Measurements from ENCODE around the gene PAX3. TPM values are rescaled to one million over a fixed set of nuclear protein-coding genes. Genes with fewer than 3 reads are reported as not detected.

PAX3 gene
- total RNA-seq, 4 donors from 2014 or later = 2.7 to 4.5 (median 3.6) TPM

DNA sequence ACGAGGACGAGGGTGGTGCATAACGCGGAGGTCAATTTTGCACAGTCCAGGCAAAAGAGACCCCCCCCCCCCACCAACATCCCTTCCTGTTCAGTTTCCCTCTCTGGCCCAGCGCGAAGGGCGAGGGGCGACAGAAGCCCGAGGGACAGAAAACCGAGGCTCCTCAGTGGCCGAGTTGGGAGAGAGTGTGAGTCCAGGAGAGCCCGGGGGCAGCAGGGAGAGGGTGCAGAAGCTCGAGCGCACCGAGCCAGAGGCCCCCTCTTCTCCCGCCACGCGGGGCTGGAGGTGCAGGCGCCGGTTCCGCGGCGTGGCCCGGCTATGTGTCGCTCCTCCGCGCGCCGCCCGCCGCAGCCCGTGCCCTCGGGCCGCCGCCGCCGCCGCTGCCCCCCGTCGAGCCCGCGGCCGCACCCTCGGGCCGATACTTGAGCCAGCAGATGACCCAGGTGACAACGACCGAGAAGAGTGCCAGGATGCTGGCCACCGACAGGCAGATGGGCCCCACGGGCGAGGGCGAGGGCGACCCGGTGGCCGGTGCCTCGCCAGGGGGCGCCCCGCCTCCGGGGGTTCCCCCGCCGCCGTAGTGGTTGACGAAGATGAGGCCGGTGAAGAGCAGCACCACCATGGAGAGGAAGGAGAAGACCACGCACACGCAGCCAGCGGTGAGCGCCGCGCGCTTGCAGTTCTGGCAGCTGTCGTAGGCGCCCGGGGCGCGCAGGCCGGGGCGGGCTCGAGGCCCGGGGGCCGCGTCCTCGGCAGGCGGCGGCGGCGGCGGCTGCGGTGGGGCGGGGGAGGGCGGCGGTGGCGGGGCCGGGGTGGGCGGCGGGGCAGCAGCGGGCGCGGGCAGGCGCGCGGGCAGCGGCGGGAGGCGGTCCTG, 20.2 kb upstream of the PAX3 start:
- Histone ChIP-seq H3K27ac (no peak overlapping the region), H3K9me3 (no peaks in the 10 kb centered on the region), H3K4me3 (peak overlapping the region; percentile 51 to 57 (median 54)), H3K36me3 (no peaks in the 10 kb centered on the region), H3K4me1 (peaks cover 0 to 8% of the 10 kb centered on the region in 2 donors), H3K27me3 (peaks cover 10 to 21% (median 12%) of the 10 kb centered on the region in 3 donors)
- intact Hi-C loops (cut with DNase I; ENCODE audit: low total_unique reads) = loop anchor here (1.0 to 2.0 kb wide), 2 partner anchors 242 to 294 kb away; no protein-coding TSS in a partner anchor
- in situ Hi-C loops (cut with MboI; ENCODE audit: low sequenced_read_pairs in 4 of 4) = loop anchor here in 3 of 4 donors (10.0 to 25.0 kb wide), 3 partner anchors 243 to 257 kb away; no protein-coding TSS in a partner anchor
- no peak for DNase-seq
- TF ChIP-seq, protein P1, sequence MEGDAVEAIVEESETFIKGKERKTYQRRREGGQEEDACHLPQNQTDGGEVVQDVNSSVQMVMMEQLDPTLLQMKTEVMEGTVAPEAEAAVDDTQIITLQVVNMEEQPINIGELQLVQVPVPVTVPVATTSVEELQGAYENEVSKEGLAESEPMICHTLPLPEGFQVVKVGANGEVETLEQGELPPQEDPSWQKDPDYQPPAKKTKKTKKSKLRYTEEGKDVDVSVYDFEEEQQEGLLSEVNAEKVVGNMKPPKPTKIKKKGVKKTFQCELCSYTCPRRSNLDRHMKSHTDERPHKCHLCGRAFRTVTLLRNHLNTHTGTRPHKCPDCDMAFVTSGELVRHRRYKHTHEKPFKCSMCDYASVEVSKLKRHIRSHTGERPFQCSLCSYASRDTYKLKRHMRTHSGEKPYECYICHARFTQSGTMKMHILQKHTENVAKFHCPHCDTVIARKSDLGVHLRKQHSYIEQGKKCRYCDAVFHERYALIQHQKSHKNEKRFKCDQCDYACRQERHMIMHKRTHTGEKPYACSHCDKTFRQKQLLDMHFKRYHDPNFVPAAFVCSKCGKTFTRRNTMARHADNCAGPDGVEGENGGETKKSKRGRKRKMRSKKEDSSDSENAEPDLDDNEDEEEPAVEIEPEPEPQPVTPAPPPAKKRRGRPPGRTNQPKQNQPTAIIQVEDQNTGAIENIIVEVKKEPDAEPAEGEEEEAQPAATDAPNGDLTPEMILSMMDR (IDR thresholded peaks at IDR 0.05 in 4 of 5, conservative IDR thresholded peaks at IDR 0.05 in 1 of 5) = peak in 3 of 5 experiments; percentile 20 to 35 (median 25)
- TF ChIP-seq POLR2A (IDR thresholded peaks at IDR 0.05) = no peak
- ATAC-seq = peak; percentile 37 to 39

DNA sequence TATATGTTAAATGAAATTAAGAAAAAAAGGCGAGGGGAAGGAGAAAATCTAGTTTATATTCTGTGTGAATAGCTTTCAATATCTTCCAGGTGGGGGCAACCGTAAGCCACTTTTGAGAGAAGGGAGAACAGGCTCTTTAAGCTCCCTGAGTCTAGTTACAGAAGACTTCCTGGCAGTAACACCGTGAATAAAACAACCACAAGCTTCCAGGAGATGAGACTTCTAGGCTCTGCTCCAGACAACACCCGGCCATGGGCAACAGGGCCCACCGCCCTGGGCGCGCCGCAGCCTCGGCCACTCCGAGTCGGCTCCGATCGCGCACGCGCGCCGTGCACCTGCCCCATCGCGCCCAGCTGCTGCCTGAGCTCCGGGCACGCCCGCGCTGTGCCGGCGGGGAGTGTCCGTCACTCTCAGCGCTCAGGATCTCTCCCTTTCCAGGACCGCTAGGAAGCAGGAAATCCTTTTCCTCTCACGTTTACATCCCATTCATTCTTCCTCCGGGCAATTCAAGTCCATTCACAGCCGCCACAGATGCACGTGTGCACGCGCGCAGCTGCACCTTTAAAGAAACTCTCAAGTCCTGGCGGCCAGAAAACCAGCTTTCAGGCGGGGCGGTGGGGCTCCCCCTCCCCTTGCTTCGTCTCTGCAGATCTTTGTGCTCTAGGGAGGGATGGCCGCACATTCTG, 19.4 kb upstream of the PAX3 start:
- H3K27ac ChIP-seq = peak overlapping the region in 2 of 4 donors; percentile 50 to 58
- no peaks in the 10 kb centered on the region for H3K9me3 ChIP-seq
- DNase-seq (peak in 1 of 2 donors; percentile 48), ATAC-seq (peak; percentile 70 to 82)
- H3K4me3 ChIP-seq = peak overlapping the region; percentile 51 to 57 (median 54)
- intact Hi-C loops (cut with DNase I; ENCODE audit: low total_unique reads) = loop anchor here (1.0 to 2.0 kb wide), 2 partner anchors 243 to 295 kb away; no protein-coding TSS in a partner anchor
- no peaks in the 10 kb centered on the region for H3K36me3 ChIP-seq
- TF ChIP-seq POLR2A (IDR thresholded peaks at IDR 0.05) = no peak
- TF ChIP-seq, protein P1 (IDR thresholded peaks at IDR 0.05 in 4 of 5, conservative IDR thresholded peaks at IDR 0.05 in 1 of 5) = peak in 4 of 5 experiments; percentile 20 to 43 (median 33)
- H3K27me3 ChIP-seq = peaks cover 18 to 28% (median 20%) of the 10 kb centered on the region in 3 donors
- in situ Hi-C loops (cut with MboI; ENCODE audit: low sequenced_read_pairs in 4 of 4) = loop anchor here in 3 of 4 donors (10.0 to 25.0 kb wide), 3 partner anchors 244 to 256 kb away; no protein-coding TSS in a partner anchor
- peaks cover 0 to 8% of the 10 kb centered on the region in 2 donors for H3K4me1 ChIP-seq

DNA sequence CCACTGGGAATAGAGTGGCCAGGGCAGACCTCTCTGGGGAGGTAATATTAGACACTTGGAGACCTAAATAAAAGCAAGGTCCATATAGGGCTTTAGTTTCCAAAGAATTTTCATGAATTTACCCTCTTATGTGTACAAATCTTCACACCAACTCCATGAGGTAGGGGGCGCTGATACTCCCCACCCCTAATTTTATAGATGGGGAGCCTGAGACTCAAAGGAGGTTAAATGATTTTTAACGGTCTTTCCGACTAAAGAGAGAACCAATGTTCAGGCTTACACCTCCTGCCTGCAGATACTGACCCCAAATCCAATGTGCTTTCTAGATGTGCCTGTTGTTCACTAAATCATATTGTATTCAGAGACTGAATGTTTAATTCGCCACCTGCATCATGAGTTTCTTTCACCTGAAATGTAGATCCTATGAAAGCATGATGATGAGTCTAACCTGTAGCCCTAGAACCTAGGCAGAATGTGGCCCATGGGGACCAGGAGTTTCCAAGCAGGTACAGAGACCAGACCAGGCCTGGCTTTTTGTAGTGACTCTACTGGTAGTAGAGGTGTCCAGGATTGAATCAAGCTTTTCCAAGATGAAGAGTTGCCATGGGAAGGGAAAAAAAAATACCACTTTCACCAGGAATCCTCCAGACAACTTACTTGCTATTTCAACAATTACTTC, 16.8 kb upstream of the PAX3 start:
- Histone ChIP-seq H3K36me3 (no peaks in the 10 kb centered on the region), H3K4me3 (no peak overlapping the region), H3K9me3 (no peaks in the 10 kb centered on the region), H3K4me1 (peaks cover 0 to 17% of the 10 kb centered on the region in 2 donors), H3K27ac (no peak overlapping the region), H3K27me3 (peaks cover 44 to 53% (median 46%) of the 10 kb centered on the region in 3 donors)
- intact Hi-C loops (cut with DNase I; ENCODE audit: low total_unique reads) = no loop called here
- ATAC-seq = no peak
- TF ChIP-seq POLR2A (IDR thresholded peaks at IDR 0.05) = no peak
- TF ChIP-seq, protein P1 (IDR thresholded peaks at IDR 0.05 in 4 of 5, conservative IDR thresholded peaks at IDR 0.05 in 1 of 5) = no peak
- in situ Hi-C loops (cut with MboI; ENCODE audit: low sequenced_read_pairs in 4 of 4) = loop anchor here in 3 of 4 donors (10.0 to 25.0 kb wide), 3 partner anchors 247 to 253 kb away; no protein-coding TSS in a partner anchor
- no peak for DNase-seq

DNA sequence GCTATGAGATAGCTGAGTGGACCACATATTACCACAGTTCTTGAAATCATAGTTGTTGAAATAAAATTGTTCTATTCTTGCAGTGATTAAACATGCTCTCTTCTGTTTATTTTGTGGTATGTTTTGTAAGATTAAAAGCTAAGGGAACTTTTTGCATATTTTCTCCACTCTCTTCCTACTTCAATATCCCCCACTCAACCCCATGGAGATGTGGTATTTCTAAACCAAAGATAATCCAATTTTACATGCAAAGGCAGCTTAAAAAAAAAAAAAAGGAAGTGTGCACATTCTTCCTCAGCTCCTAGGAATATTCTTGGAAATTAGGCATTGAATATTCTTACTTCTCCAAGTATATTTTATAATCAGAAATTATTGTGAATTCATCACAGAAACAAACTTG, 15.0 kb upstream of the PAX3 start:
- Histone ChIP-seq H3K4me3 (no peak overlapping the region), H3K27ac (no peak overlapping the region), H3K36me3 (no peaks in the 10 kb centered on the region), H3K27me3 (peaks cover 60 to 68% (median 64%) of the 10 kb centered on the region in 3 donors), H3K9me3 (no peaks in the 10 kb centered on the region), H3K4me1 (peaks cover 0 to 13% of the 10 kb centered on the region in 2 donors)
- DNase-seq = no peak
- in situ Hi-C loops (cut with MboI; ENCODE audit: low sequenced_read_pairs in 4 of 4) = loop anchor here in 3 of 4 donors (10.0 to 25.0 kb wide), 3 partner anchors 248 to 252 kb away; no protein-coding TSS in a partner anchor
- intact Hi-C loops (cut with DNase I; ENCODE audit: low total_unique reads) = no loop called here
- TF ChIP-seq, protein P1 (IDR thresholded peaks at IDR 0.05 in 4 of 5, conservative IDR thresholded peaks at IDR 0.05 in 1 of 5) = no peak
- no peak for TF ChIP-seq POLR2A (IDR thresholded peaks at IDR 0.05)
- ATAC-seq = no peak
